ENCODE results near the gene LAMC2.
A peak's percentile ranks its signal among the peaks of the same experiment; 100 is the strongest.
"Not testable (repeated sequence)": the region's sequence is repeated elsewhere in the genome, so short reads cannot be mapped to it uniquely, and the experiment has no call there.

LAMC2 gene

GRCh38 chr1:183185941-183186490, at the start of gene LAMC2:
TSS of gene LAMC2 (plus strand) at chr1:183186264. CDS start at chr1:183186353, 89 bp downstream.
- DNase-seq: no peak

- no peak for DNase-seq
These were observed 48.3 kb upstream of the LAMC2 start for GRCh38 chr1:183137782-183138181.

- no peak for DNase-seq
These were observed 47.8 kb upstream of the LAMC2 start for GRCh38 chr1:183138301-183138700.

- peak; percentile 6 to 43 for DNase-seq
These were observed 46.7 kb upstream of the LAMC2 start for GRCh38 chr1:183139281-183139942.

GRCh38 chr1:183140633-183141032, 45.4 kb upstream of the LAMC2 start:
- DNase-seq: no peak

GRCh38 chr1:183142171-183142570, 43.9 kb upstream of the LAMC2 start:
- DNase-seq: no peak

GRCh38 chr1:183143576-183144315, 42.3 kb upstream of the LAMC2 start:
- DNase-seq: no peak

GRCh38 chr1:183144752-183145151, 41.3 kb upstream of the LAMC2 start:
- DNase-seq: peak in 1 of 2 donors; percentile 3

GRCh38 chr1:183147735-183148134, 38.3 kb upstream of the LAMC2 start:
- DNase-seq: no peak

- DNase-seq: no peak
These were observed 37.5 kb upstream of the LAMC2 start for GRCh38 chr1:183148599-183148998.

- no peak for DNase-seq
These were observed 36.8 kb upstream of the LAMC2 start for GRCh38 chr1:183149273-183149672.

GRCh38 chr1:183150032-183150431, 36.0 kb upstream of the LAMC2 start:
- DNase-seq: not testable (repeated sequence)

- DNase-seq: no peak
These were observed 35.6 kb upstream of the LAMC2 start for GRCh38 chr1:183150445-183150844.

- no peak for DNase-seq
These were observed 33.9 kb upstream of the LAMC2 start for GRCh38 chr1:183152180-183152579.

- no peak for DNase-seq
These were observed 30.1 kb upstream of the LAMC2 start for GRCh38 chr1:183155939-183156338.

- DNase-seq: no peak
These were observed 26.1 kb upstream of the LAMC2 start for GRCh38 chr1:183159960-183160359.

GRCh38 chr1:183161391-183161790, 24.7 kb upstream of the LAMC2 start:
- DNase-seq: no peak

GRCh38 chr1:183163316-183163715, 22.7 kb upstream of the LAMC2 start:
- DNase-seq: no peak

- no peak for DNase-seq
These were observed 21.7 kb upstream of the LAMC2 start for GRCh38 chr1:183164340-183164739.

GRCh38 chr1:183164963-183165362, 21.1 kb upstream of the LAMC2 start:
- no peak for DNase-seq

- DNase-seq: no peak
These were observed 20.6 kb upstream of the LAMC2 start for GRCh38 chr1:183165456-183165855.

GRCh38 chr1:183166454-183166853, 19.6 kb upstream of the LAMC2 start:
- peak; percentile 8 to 42 for DNase-seq

GRCh38 chr1:183167676-183168075, 18.4 kb upstream of the LAMC2 start:
- DNase-seq: no peak

- no peak for DNase-seq
These were observed 17.8 kb upstream of the LAMC2 start for GRCh38 chr1:183168308-183168707.

Data from inflammatory macrophage treated with lipopolysaccharide for 1 hour (primary cell).